K562 (cell line): Measurements from ENCODE around the gene FSHR. TPM values are rescaled to one million over a fixed set of nuclear protein-coding genes. Genes with fewer than 3 reads are reported as not detected.

Experiments used
- ATAC-seq: fragments of 200-7000 bp; cut with Tn5 transposase; 3 replicates; pipeline ENCODE4 v1.9.1; 2020; ENCODE audit warnings: moderate library complexity
- BruUV-seq: library from RNA; stranded (reverse); fragments of 400-500 nt; replicated peaks from 2 replicates; lab custom pipeline; 2021; lab: Mats Ljungman, UMichigan
- CTCF ChIA-PET: fragments of 300-600 bp; formaldehyde crosslinking; extraction: SDS; loops from one replicate; lab custom pipeline; 2021; ENCODE audit warnings: low intra/inter-chr PET ratio; lab: Yijun Ruan, JAX
- POLR2A ChIA-PET: fragments of 300-600, 350-650 bp; sonication (Branson Sonifier 250); formaldehyde crosslinking; extraction: SDS; loops from one replicate; lab custom pipeline; 2021; ENCODE audit warnings: antibody characterized with exemption, inconsistent platforms; lab: Yijun Ruan, JAX
- DNase-seq, 4 experiments: peaks; one replicate each; pipeline versions ENCODE4 v3.0.0 to v3.0.0-alpha.2; 2011 to 2018; ENCODE audit warnings: low spot score in 3 of 4, mixed read lengths in 3 of 4; ENCODE audit errors: extremely low read depth in 1 of 4
- FAIRE-seq: peaks from 2 replicates; lab custom pipeline; 2011; peaks lifted over from hg19 to GRCh38; lab: Jason Lieb, UNC
- H2AFZ ChIP-seq: 2 replicates; pipeline ENCODE4 v1.6.0; 2011; ENCODE audit warnings: low read depth, low read length, control low read depth, inconsistent platforms
- H3K27ac ChIP-seq: fragments of 200-600 bp; 3 replicates; pipeline ENCODE4 v1.8.0; 2011; ENCODE audit warnings: low read depth, mild to moderate bottlenecking, control low read depth, inconsistent platforms, low read length, moderate library complexity, mixed read lengths; ENCODE audit errors: extremely low read depth
- H3K27me3 ChIP-seq, 2 experiments: fragments of 300-600 bp in 1 of 2; 2 replicates in 1 of 2; 3 replicates in 1 of 2; pipeline versions ENCODE4 v1.6.0 to v1.8.0; 2011; ENCODE audit warnings: inconsistent platforms in 2 of 2, low read length in 2 of 2, mild to moderate bottlenecking in 1 of 2, mixed read lengths in 1 of 2, moderate library complexity in 1 of 2; ENCODE audit not compliant: control insufficient read depth in 2 of 2, insufficient read depth in 2 of 2
- H3K36me3 ChIP-seq: fragments of 300-600 bp; 3 replicates; pipeline ENCODE4 v1.8.0; 2011; ENCODE audit warnings: mild to moderate bottlenecking, low read length, inconsistent platforms; ENCODE audit not compliant: control insufficient read depth, insufficient read depth
- H3K4me1 ChIP-seq, 2 experiments: fragments of 200-600 bp in 1 of 2; replicated peaks in 1 of 2; 2 replicates in 1 of 2; 3 replicates in 1 of 2; pipeline versions ENCODE4 v1.5.1 to v1.8.0; 2011; ENCODE audit warnings: inconsistent platforms in 2 of 2, low read length in 2 of 2, mild to moderate bottlenecking in 1 of 2, mixed read lengths in 1 of 2, moderate library complexity in 1 of 2; ENCODE audit not compliant: control insufficient read depth in 2 of 2, insufficient read depth in 2 of 2
- H3K4me2 ChIP-seq: 2 replicates; pipeline ENCODE4 v1.6.1; 2011; ENCODE audit warnings: low read length, control low read depth, inconsistent platforms, mixed read lengths; ENCODE audit not compliant: insufficient read depth
- H3K4me3 ChIP-seq: fragments of 200-600 bp; sonication (generic), shearing (Covaris generic); 2 replicates; pipeline ENCODE4 v1.5.1; 2016; ENCODE audit warnings: control low read depth, inconsistent platforms
- H3K79me2 ChIP-seq: fragments of 200-600 bp; 3 replicates; pipeline ENCODE4 v1.8.0; 2011; ENCODE audit warnings: low read length, inconsistent platforms; ENCODE audit not compliant: control insufficient read depth, insufficient read depth
- H3K9ac ChIP-seq, 2 experiments: 2 replicates each; pipeline versions ENCODE4 v1.6.0 to v1.6.1; 2011; ENCODE audit warnings: low read depth in 2 of 2, low read length in 2 of 2, control low read depth in 1 of 2, inconsistent platforms in 1 of 2, mild to moderate bottlenecking in 1 of 2, mixed read lengths in 1 of 2; ENCODE audit not compliant: insufficient read depth in 1 of 2
- H3K9me1 ChIP-seq: one replicate; pipeline ENCODE4 v1.6.0; 2011; ENCODE audit warnings: inconsistent platforms, mild to moderate bottlenecking, low read length, moderate library complexity; ENCODE audit not compliant: control insufficient read depth, insufficient read depth
- H3K9me3 ChIP-seq: replicated peaks from 2 replicates; pipeline ENCODE4 v1.5.1; 2011; ENCODE audit warnings: low read depth, low read length, inconsistent platforms; ENCODE audit not compliant: control insufficient read depth, insufficient read depth
- H4K20me1 ChIP-seq: replicated peaks from 2 replicates; pipeline ENCODE4 v1.6.1; 2011; ENCODE audit warnings: low read length, inconsistent platforms, mixed read lengths; ENCODE audit not compliant: control insufficient read depth, insufficient read depth
- ARID2 ChIP-seq: fragments of 450-650 bp; IDR thresholded peaks from 2 replicates; pipeline ENCODE4 v1.6.1; 2017; ENCODE audit warnings: antibody characterized with exemption, mild to moderate bottlenecking
- CBFA2T3 ChIP-seq: fragments of 450-650 bp; IDR thresholded peaks from 2 replicates; pipeline ENCODE4 v1.6.1; 2017
- GMEB1 ChIP-seq: fragments of 250-450 bp; sonication (Bioruptor Pico); IDR thresholded peaks from 2 replicates; pipeline ENCODE4 v1.4.0; 2020; ENCODE audit warnings: mild to moderate bottlenecking
- GTF2F1 ChIP-seq: IDR thresholded peaks from 2 replicates; pipeline ENCODE4 v1.6.1; 2011; ENCODE audit warnings: low read depth, low read length, improper control_type of control experiment
- JUND ChIP-seq, 2 experiments: IDR thresholded peaks; 2 replicates in 1 of 2; 3 replicates in 1 of 2; pipeline ENCODE4 v1.6.1; 2011; ENCODE audit warnings: borderline replicate concordance in 2 of 2, low read depth in 2 of 2, low read length in 2 of 2, improper control_type of control experiment in 1 of 2, missing biosample characterization in 1 of 2, missing genetic modification characterization in 1 of 2, missing genetic modification reagents in 1 of 2
- NFXL1 ChIP-seq: fragments of 450-650 bp; formaldehyde crosslinking; IDR thresholded peaks from 2 replicates; pipeline ENCODE4 v1.4.0; 2021; ENCODE audit warnings: mild to moderate bottlenecking
- RBM15 ChIP-seq: fragments of 200-400 bp; formaldehyde crosslinking; IDR thresholded peaks from 2 replicates; pipeline ENCODE4 v1.6.1; 2018; ENCODE audit warnings: mild to moderate bottlenecking, low read length, moderate library complexity; ENCODE audit not compliant: insufficient read depth
- RFX5 ChIP-seq: IDR thresholded peaks from 2 replicates; pipeline ENCODE4 v1.6.1; 2011; ENCODE audit warnings: low read depth, mild to moderate bottlenecking, improper control_type of control experiment, low read length
- SLC30A9 ChIP-seq: fragments of 250-450 bp; sonication (Bioruptor Pico); IDR thresholded peaks from 2 replicates; pipeline ENCODE4 v1.8.0; 2022; ENCODE audit warnings: mild to moderate bottlenecking, moderate library complexity
- SP1 ChIP-seq: sonication (generic); formaldehyde crosslinking; IDR thresholded peaks from 2 replicates; pipeline ENCODE4 v1.8.1; 2022; ENCODE audit warnings: mild to moderate bottlenecking, missing genetic modification reagents
- ZBTB8A ChIP-seq: fragments of 450-650 bp; IDR thresholded peaks from 2 replicates; pipeline ENCODE4 v1.6.1; 2018; ENCODE audit warnings: mild to moderate bottlenecking, moderate library complexity; ENCODE audit not compliant: partially characterized antibody
- ZSCAN29 ChIP-seq: fragments of 450-650 bp; IDR thresholded peaks from 2 replicates; pipeline ENCODE4 v1.6.1; 2017
- in situ Hi-C: fragments of 300-500 bp; cut with MboI; formaldehyde crosslinking; loops from 4 replicates; pipeline ENCODE4 v1.15.0; 2018; ENCODE audit warnings: inconsistent platforms, mixed read lengths
- intact Hi-C: fragments of 100-400 bp; cut with micrococcal nuclease; formaldehyde crosslinking; loops from 2 replicates; pipeline ENCODE4 v1.14.2; 2022
- polyA plus RNA-seq, 8 experiments: library from polyadenylated mRNA; depleted of rRNA in 4 of 8; stranded (reverse) in 5 of 8; unstranded in 3 of 8; fragments of >200 nt; fragmentation: Nextera tagmentation in 2 of 8; fragmentation: Illumina TruSeq in 1 of 8; extraction: Ambion mirVana in 2 of 8; extraction: Trizol in 1 of 8; gene quantifications; 2 replicates each; pipeline versions ENCODE4 v1.2.1 to v1.2.3, GENCODE V29; 2011 to 2014; ENCODE audit warnings: inconsistent platforms in 1 of 8, missing spikeins in 1 of 8
- total RNA-seq, 7 experiments: library from RNA; depleted of rRNA in 6 of 7; stranded (reverse); fragments of >200 nt in 6 of 7; fragmentation: Illumina TruSeq in 2 of 7; extraction: Trizol in 2 of 7; gene quantifications; 2 replicates each; pipeline versions ENCODE4 v1.2.1 to v1.2.3, GENCODE V29; 2011 to 2021; ENCODE audit warnings: low replicate concordance in 1 of 7
- TF ChIP-seq, protein P1 (sequence below): fragments of 250-450 bp; sonication (Bioruptor Pico); IDR thresholded peaks from 2 replicates; pipeline ENCODE4 v1.9.0; 2021; ENCODE audit warnings: mild to moderate bottlenecking, inconsistent platforms
- TF ChIP-seq, protein P2 (sequence below): fragments of 250-450 bp; sonication (Bioruptor Pico); IDR thresholded peaks from 2 replicates; pipeline ENCODE4 v1.5.0; 2021; ENCODE audit warnings: mild to moderate bottlenecking, moderate library complexity

Gene FSHR
- total and polyA plus RNA-seq, 9 of the 15 experiments (the other 6 are each of a cell fraction or from before 2014, with no cell fraction given) = not detected

DNA sequence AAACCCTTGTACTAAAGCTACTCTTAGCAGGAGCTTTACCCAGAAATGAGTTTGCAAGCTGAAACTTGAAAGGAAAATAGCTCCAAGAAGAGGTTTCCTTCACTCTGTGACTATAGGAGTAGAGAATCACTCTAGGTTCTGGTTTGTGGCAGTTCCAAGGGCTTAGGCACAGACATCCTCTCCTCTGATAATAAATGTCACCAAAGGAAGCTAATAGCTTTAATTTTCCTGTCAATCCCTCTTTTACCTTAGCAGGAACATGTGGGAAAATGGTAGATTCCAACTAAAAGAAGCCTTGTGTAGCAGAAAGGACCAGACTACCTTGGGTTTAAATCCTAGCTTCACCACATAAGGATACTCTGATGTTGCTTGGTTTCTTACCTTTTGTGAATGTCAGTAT lies 104.0 kb downstream of the FSHR start:
- no TSS peak for BruUV-seq
- ChIA-PET CTCF (no interaction called here), POLR2A (no interaction called here)
- TF ChIP-seq CBFA2T3 (no peak), ZBTB8A (no peak), NFXL1 (no peak), GMEB1 (CRISPR knock-in tag) (no peak), GTF2F1 (no peak), RBM15 (no peak), SLC30A9 (CRISPR knock-in tag) (no peak), ARID2 (no peak), JUND (IDR thresholded peaks at IDR 0.05; ENCODE audit: borderline replicate concordance, low read depth, low read length) (no peak), JUND (tag; IDR thresholded peaks at IDR 0.05; ENCODE audit: borderline replicate concordance, low read depth, low read length) (no peak), RFX5 (no peak), SP1 (CRISPR knock-in tag) (no peak), ZSCAN29 (no peak)
- TF ChIP-seq, protein P1, sequence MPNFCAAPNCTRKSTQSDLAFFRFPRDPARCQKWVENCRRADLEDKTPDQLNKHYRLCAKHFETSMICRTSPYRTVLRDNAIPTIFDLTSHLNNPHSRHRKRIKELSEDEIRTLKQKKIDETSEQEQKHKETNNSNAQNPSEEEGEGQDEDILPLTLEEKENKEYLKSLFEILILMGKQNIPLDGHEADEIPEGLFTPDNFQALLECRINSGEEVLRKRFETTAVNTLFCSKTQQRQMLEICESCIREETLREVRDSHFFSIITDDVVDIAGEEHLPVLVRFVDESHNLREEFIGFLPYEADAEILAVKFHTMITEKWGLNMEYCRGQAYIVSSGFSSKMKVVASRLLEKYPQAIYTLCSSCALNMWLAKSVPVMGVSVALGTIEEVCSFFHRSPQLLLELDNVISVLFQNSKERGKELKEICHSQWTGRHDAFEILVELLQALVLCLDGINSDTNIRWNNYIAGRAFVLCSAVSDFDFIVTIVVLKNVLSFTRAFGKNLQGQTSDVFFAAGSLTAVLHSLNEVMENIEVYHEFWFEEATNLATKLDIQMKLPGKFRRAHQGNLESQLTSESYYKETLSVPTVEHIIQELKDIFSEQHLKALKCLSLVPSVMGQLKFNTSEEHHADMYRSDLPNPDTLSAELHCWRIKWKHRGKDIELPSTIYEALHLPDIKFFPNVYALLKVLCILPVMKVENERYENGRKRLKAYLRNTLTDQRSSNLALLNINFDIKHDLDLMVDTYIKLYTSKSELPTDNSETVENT (CRISPR knock-in tag) = no peak
- TF ChIP-seq, protein P2, sequence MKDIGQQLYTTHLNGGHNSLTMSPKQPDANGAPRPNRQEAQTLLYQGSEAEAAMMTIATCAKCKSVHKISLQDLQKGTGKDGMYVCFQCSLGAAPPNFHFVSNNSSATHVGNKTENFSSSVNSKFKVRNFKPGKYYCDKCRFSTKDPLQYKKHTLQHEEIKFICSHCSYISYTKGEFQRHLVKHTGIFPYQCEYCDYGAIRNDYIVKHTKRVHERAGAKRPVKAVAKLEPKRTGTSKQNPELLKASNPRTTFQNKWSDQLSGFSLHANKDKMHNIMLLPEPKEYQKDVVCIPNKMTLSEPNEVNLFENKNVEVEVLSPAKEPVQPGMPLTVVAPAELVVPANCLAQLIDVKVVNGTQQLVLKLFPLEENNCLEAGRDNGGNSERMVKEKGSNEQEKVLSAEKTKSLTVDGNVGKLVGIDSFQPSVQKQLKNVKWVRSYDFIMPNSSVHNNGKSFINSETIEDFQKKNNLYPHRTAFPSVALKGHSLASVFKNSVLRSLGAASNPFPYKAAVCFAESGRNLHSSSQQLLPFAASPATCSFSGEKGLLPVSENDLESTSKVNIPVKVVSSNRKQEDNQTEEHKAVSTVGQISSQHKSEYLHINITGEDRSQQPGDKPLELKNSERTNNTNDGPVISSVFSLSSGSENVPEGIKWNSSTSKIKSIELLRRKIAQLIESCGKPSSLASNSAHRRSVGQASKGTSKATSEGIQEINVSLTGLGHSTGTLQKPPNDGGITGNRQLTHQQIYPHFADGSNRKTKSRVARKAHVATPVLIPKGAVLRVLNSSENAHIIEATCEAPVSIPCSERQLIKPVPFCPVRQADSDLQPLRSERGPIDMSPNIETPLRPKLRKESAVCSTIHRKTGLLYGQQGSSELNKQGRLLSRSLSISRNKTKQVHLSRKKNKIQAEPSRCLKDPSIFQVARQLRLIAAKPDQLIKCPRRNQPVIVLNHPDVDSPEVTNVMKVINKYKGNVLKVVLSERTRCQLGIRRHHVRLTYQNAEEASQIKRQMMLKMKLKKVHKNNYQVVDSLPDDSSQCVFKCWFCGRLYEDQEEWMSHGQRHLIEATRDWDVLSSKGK (CRISPR knock-in tag) = no peak
- no peaks in the 10 kb centered on the region for H3K79me2 ChIP-seq
- H3K27ac ChIP-seq = no peak overlapping the region
- ATAC-seq (no peak), DNase-seq (no peak), FAIRE-seq (no peak)
- H3K27me3 ChIP-seq = no peaks in the 10 kb centered on the region
- H3K36me3 ChIP-seq = no peaks in the 10 kb centered on the region
- no peaks in the 10 kb centered on the region for H3K9me3 ChIP-seq
- no peaks in the 10 kb centered on the region for H4K20me1 ChIP-seq
- H3K4me2 ChIP-seq = no peak overlapping the region
- H3K4me1 ChIP-seq = no peaks in the 10 kb centered on the region
- H3K9me1 ChIP-seq = no peaks in the 10 kb centered on the region
- no peak overlapping the region for H3K9ac ChIP-seq
- no peak overlapping the region for H3K4me3 ChIP-seq
- in situ Hi-C loops (no loop called here), intact Hi-C loops (no loop called here)
- H2AFZ ChIP-seq = no peak overlapping the region
